Ishikawa (cell line): ENCODE measurements around the gene EGLN3.

ENCODE experiments used
- CEBPB ChIP-seq: IDR thresholded peaks from 2 replicates; pipeline ENCODE4 v1.6.1; 2012
- CREB1 ChIP-seq: IDR thresholded peaks from 2 replicates; pipeline ENCODE4 v1.6.1; 2012; ENCODE audit warnings: low read depth
- EGR1 ChIP-seq: IDR thresholded peaks from 2 replicates; pipeline ENCODE4 v1.6.1; 2012
- EP300 ChIP-seq: IDR thresholded peaks from 2 replicates; pipeline ENCODE4 v1.6.1; 2012; ENCODE audit warnings: borderline replicate concordance
- FOXM1 ChIP-seq: IDR thresholded peaks from 2 replicates; pipeline ENCODE4 v1.6.1; 2012; ENCODE audit warnings: low read depth, borderline replicate concordance
- NFIC ChIP-seq: IDR thresholded peaks from 2 replicates; pipeline ENCODE4 v1.6.1; 2012
- RAD21 ChIP-seq: IDR thresholded peaks from 2 replicates; pipeline ENCODE4 v1.6.1; 2012; ENCODE audit warnings: low read depth
- REST ChIP-seq: IDR thresholded peaks from 2 replicates; pipeline ENCODE4 v1.6.1; 2012; ENCODE audit warnings: low read depth, mild to moderate bottlenecking
- TAF1 ChIP-seq: IDR thresholded peaks from 2 replicates; pipeline ENCODE4 v1.6.1; 2012; ENCODE audit warnings: low read depth, mild to moderate bottlenecking
- TCF12 ChIP-seq: IDR thresholded peaks from 2 replicates; pipeline ENCODE4 v1.6.1; 2012; ENCODE audit warnings: low read depth
- TEAD4 ChIP-seq: IDR thresholded peaks from 2 replicates; pipeline ENCODE4 v1.6.1; 2012
- USF1 ChIP-seq: IDR thresholded peaks from 2 replicates; pipeline ENCODE4 v1.6.1; 2012
- YY1 ChIP-seq: IDR thresholded peaks from 2 replicates; pipeline ENCODE4 v1.6.1; 2012; ENCODE audit warnings: low read depth
- ZBTB7A ChIP-seq: IDR thresholded peaks from 2 replicates; pipeline ENCODE4 v1.6.1; 2012; ENCODE audit warnings: low read depth
- TF ChIP-seq, protein P1 (sequence below): IDR thresholded peaks from 2 replicates; pipeline ENCODE4 v1.6.1; 2012

The EGLN3 gene

GRCh38 chr14:33934938-33935337 is 15.9 kb downstream of the EGLN3 start:
- TF ChIP-seq RAD21 (no peak), USF1 (no peak), CEBPB (no peak), TEAD4 (no peak), TAF1 (no peak), REST (no peak), NFIC (no peak), FOXM1 (no peak)
- TF ChIP-seq, protein P1, sequence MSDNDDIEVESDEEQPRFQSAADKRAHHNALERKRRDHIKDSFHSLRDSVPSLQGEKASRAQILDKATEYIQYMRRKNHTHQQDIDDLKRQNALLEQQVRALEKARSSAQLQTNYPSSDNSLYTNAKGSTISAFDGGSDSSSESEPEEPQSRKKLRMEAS = no peak

- TF ChIP-seq USF1 (no peak), ZBTB7A (no peak), REST (no peak), EGR1 (no peak), TEAD4 (no peak), TAF1 (no peak), CREB1 (no peak), NFIC (no peak), EP300 (no peak), CEBPB (no peak), TCF12 (no peak), YY1 (no peak), FOXM1 (no peak)
- TF ChIP-seq, protein P1 = no peak
Observed at GRCh38 chr14:33934043-33934750, 16.7 kb downstream of the EGLN3 start.

DNA sequence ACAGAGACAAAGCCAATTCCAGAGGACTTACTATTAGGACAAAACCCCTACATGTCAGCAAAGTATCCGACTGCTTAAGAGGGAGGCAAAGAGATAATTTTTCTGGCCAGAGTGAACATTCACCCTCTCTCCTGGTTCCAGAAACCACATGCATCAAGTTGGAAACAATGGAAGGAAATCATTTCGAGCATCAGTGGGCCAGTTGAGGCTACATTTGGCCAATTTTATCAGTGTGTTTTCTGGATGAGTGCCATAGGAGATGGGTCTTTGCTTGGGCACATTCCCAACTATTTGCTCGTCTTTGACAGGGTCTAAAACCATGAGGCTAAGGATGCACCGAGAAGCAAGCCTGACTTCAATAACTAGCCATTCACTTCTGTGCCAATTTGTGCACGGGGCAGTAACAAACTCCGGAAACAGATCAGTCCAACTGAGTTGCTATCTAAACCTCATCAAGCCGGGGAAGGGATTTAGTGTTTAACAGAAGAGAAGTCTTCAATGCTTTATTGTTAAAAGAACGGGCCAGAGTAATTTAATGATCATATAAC is 17.4 kb downstream of the EGLN3 start:
- TF ChIP-seq TAF1 = no peak
- TF ChIP-seq FOXM1 = no peak
- TF ChIP-seq ZBTB7A = no peak

GRCh38 chr14:33932576-33933345 is 18.1 kb downstream of the EGLN3 start:
- no peak for TF ChIP-seq TAF1
- TF ChIP-seq RAD21 = no peak

GRCh38 chr14:33932033-33932432 is 18.8 kb downstream of the EGLN3 start:
- no peak for TF ChIP-seq CREB1
- peak; percentile 53; the same call in 1 of the 2 replicates for TF ChIP-seq REST
